ENCODE measurements around the gene MYO1H. TPM values are rescaled to one million over a fixed set of nuclear protein-coding genes. Genes with fewer than 3 reads are reported as not detected.

MYO1H gene
- total RNA-seq, 1 donor from 2014 or later: not detected

- DNase-seq (ENCODE audit: low spot score in 2 of 2): no peak
- intact Hi-C loops (cut with DNase I): no loop called here
- Histone ChIP-seq H3K27ac (no peak overlapping the region), H3K9me3 (no peaks in the 10 kb centered on the region), H3K27me3 (no peaks in the 10 kb centered on the region), H3K36me3 (peaks cover 72 to 93% of the 10 kb centered on the region in 2 donors), H3K4me3 (no peak overlapping the region), H3K4me1 (no peaks in the 10 kb centered on the region)
- TF ChIP-seq, protein P1, sequence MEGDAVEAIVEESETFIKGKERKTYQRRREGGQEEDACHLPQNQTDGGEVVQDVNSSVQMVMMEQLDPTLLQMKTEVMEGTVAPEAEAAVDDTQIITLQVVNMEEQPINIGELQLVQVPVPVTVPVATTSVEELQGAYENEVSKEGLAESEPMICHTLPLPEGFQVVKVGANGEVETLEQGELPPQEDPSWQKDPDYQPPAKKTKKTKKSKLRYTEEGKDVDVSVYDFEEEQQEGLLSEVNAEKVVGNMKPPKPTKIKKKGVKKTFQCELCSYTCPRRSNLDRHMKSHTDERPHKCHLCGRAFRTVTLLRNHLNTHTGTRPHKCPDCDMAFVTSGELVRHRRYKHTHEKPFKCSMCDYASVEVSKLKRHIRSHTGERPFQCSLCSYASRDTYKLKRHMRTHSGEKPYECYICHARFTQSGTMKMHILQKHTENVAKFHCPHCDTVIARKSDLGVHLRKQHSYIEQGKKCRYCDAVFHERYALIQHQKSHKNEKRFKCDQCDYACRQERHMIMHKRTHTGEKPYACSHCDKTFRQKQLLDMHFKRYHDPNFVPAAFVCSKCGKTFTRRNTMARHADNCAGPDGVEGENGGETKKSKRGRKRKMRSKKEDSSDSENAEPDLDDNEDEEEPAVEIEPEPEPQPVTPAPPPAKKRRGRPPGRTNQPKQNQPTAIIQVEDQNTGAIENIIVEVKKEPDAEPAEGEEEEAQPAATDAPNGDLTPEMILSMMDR (IDR thresholded peaks at IDR 0.05): no peak
Observed at GRCh38 chr12:109492371-109492770, 144.7 kb downstream of the MYO1H start.

GRCh38 chr12:109493090-109493489, 145.4 kb downstream of the MYO1H start:
- no peak for DNase-seq (ENCODE audit: low spot score in 2 of 2)
- H3K4me1 ChIP-seq: no peaks in the 10 kb centered on the region
- no peak overlapping the region for H3K4me3 ChIP-seq
- H3K27me3 ChIP-seq: no peaks in the 10 kb centered on the region
- TF ChIP-seq, protein P1 (IDR thresholded peaks at IDR 0.05): no peak
- H3K36me3 ChIP-seq: peaks cover 72 to 93% of the 10 kb centered on the region in 2 donors
- intact Hi-C loops (cut with DNase I): no loop called here
- H3K9me3 ChIP-seq: no peaks in the 10 kb centered on the region
- no peak overlapping the region for H3K27ac ChIP-seq

- Histone ChIP-seq H3K36me3 (peaks cover 71 to 93% of the 10 kb centered on the region in 2 donors), H3K4me3 (no peak overlapping the region), H3K27me3 (no peaks in the 10 kb centered on the region), H3K27ac (no peak overlapping the region), H3K4me1 (no peaks in the 10 kb centered on the region), H3K9me3 (no peaks in the 10 kb centered on the region)
- TF ChIP-seq, protein P1 (IDR thresholded peaks at IDR 0.05): no peak
- no peak for DNase-seq (ENCODE audit: low spot score in 2 of 2)
- intact Hi-C loops (cut with DNase I): no loop called here
Observed at GRCh38 chr12:109493938-109494337, 146.2 kb downstream of the MYO1H start.

GRCh38 chr12:109494348-109494881, 146.7 kb downstream of the MYO1H start:
- Histone ChIP-seq H3K4me1 (no peaks in the 10 kb centered on the region), H3K27ac (no peak overlapping the region), H3K27me3 (no peaks in the 10 kb centered on the region), H3K36me3 (peaks cover 71 to 93% of the 10 kb centered on the region in 2 donors), H3K4me3 (no peak overlapping the region), H3K9me3 (no peaks in the 10 kb centered on the region)
- DNase-seq (ENCODE audit: low spot score in 2 of 2): no peak
- intact Hi-C loops (cut with DNase I): no loop called here
- TF ChIP-seq, protein P1 (IDR thresholded peaks at IDR 0.05): no peak

- H3K27me3 ChIP-seq: no peaks in the 10 kb centered on the region
- H3K9me3 ChIP-seq: no peaks in the 10 kb centered on the region
- no peak overlapping the region for H3K27ac ChIP-seq
- H3K4me1 ChIP-seq: no peaks in the 10 kb centered on the region
- no peak for DNase-seq (ENCODE audit: low spot score in 2 of 2)
- intact Hi-C loops (cut with DNase I): no loop called here
- no peak overlapping the region for H3K4me3 ChIP-seq
- peaks cover 71 to 93% of the 10 kb centered on the region in 2 donors for H3K36me3 ChIP-seq
- TF ChIP-seq, protein P1 (IDR thresholded peaks at IDR 0.05): no peak
Observed at GRCh38 chr12:109495012-109495411, 147.3 kb downstream of the MYO1H start.

GRCh38 chr12:109496306-109496705, 148.6 kb downstream of the MYO1H start:
- intact Hi-C loops (cut with DNase I): no loop called here
- Histone ChIP-seq H3K4me1 (no peaks in the 10 kb centered on the region), H3K4me3 (no peak overlapping the region), H3K36me3 (peaks cover 78 to 93% of the 10 kb centered on the region in 2 donors), H3K27me3 (no peaks in the 10 kb centered on the region), H3K27ac (no peak overlapping the region), H3K9me3 (no peaks in the 10 kb centered on the region)
- TF ChIP-seq, protein P1 (IDR thresholded peaks at IDR 0.05): no peak
- no peak for DNase-seq (ENCODE audit: low spot score in 2 of 2)

Data from ascending aorta (tissue), 2 donors.